Left ventricle myocardium inferior (tissue), 1 donor: ENCODE data around the gene DTL. TPM values are rescaled to one million over a fixed set of nuclear protein-coding genes. Genes with fewer than 3 reads are reported as not detected.

Source experiments
- DNase-seq: peaks from one replicate; pipeline ENCODE4 v3.0.0-alpha.2; 2020
- H3K27ac ChIP-seq: fragments of 200-600 bp; replicated peaks from 2 replicates; pipeline ENCODE4 v1.8.0; 2021
- H3K27me3 ChIP-seq: fragments of 200-600 bp; 2 replicates; pipeline ENCODE4 v1.8.0; 2021; ENCODE audit warnings: low read depth
- H3K36me3 ChIP-seq: fragments of 200-600 bp; 2 replicates; pipeline ENCODE4 v1.8.0; 2021
- H3K4me1 ChIP-seq: fragments of 200-600 bp; 2 replicates; pipeline ENCODE4 v1.8.0; 2021
- H3K4me3 ChIP-seq: fragments of 200-600 bp; 2 replicates; pipeline ENCODE4 v1.8.0; 2021; ENCODE audit warnings: mild to moderate bottlenecking, moderate library complexity
- H3K9me3 ChIP-seq: fragments of 200-600 bp; replicated peaks from 2 replicates; pipeline ENCODE4 v1.8.0; 2021
- CTCF ChIP-seq: fragments of 200-600 bp; IDR thresholded peaks from 2 replicates; pipeline ENCODE4 v1.8.0; 2021; ENCODE audit warnings: antibody characterized with exemption, mild to moderate bottlenecking, borderline replicate concordance
- intact Hi-C: fragments of 100-400 bp; cut with micrococcal nuclease; formaldehyde crosslinking; loops from one replicate; pipeline ENCODE4 v1.11.0; 2022
- total RNA-seq: library from RNA; stranded (reverse); fragmentation: NEBNext Ultra II Directional; extraction: Animal tissue kit (Norgen Biotek cat#: 25700); gene quantifications from one replicate; pipeline ENCODE4 v1.2.1, GENCODE V29; 2021
- donor health status: DM: no; HTN: yes; CAD: no; lungs with severe emphysema.

The DTL gene
- total RNA-seq, 1 donor from 2014 or later = 0.30 TPM

- DNase-seq = no peak
Observed at GRCh38 chr1:212139526-212140135, 104.1 kb downstream of the DTL start.

GRCh38 chr1:212141404-212141803, 105.9 kb downstream of the DTL start:
- Histone ChIP-seq H3K27me3 (no peaks in the 10 kb centered on the region), H3K27ac (no peak overlapping the region), H3K9me3 (no peaks in the 10 kb centered on the region), H3K4me1 (peaks cover 12% of the 10 kb centered on the region), H3K36me3 (no peaks in the 10 kb centered on the region), H3K4me3 (no peak overlapping the region)
- DNase-seq = no peak
- no peak for TF ChIP-seq CTCF
- intact Hi-C loops = no loop called here

More at GRCh38 chr1:212139526-212140135, 104.1 kb downstream of the DTL start:
- peaks cover 12% of the 10 kb centered on the region for H3K4me1 ChIP-seq
- H3K9me3 ChIP-seq = peaks cover 14% of the 10 kb centered on the region
- H3K4me3 ChIP-seq = no peak overlapping the region
- intact Hi-C loops = no loop called here
- no peaks in the 10 kb centered on the region for H3K36me3 ChIP-seq
- no peaks in the 10 kb centered on the region for H3K27me3 ChIP-seq
- TF ChIP-seq CTCF = no peak
- H3K27ac ChIP-seq = no peak overlapping the region

- intact Hi-C loops = no loop called here
- Histone ChIP-seq H3K27ac (no peak overlapping the region), H3K4me1 (peaks cover 12% of the 10 kb centered on the region), H3K4me3 (no peak overlapping the region), H3K27me3 (no peaks in the 10 kb centered on the region), H3K36me3 (no peaks in the 10 kb centered on the region), H3K9me3 (no peaks in the 10 kb centered on the region)
- no peak for TF ChIP-seq CTCF
- no peak for DNase-seq
Observed at GRCh38 chr1:212142883-212143530, 107.5 kb downstream of the DTL start.

DNA sequence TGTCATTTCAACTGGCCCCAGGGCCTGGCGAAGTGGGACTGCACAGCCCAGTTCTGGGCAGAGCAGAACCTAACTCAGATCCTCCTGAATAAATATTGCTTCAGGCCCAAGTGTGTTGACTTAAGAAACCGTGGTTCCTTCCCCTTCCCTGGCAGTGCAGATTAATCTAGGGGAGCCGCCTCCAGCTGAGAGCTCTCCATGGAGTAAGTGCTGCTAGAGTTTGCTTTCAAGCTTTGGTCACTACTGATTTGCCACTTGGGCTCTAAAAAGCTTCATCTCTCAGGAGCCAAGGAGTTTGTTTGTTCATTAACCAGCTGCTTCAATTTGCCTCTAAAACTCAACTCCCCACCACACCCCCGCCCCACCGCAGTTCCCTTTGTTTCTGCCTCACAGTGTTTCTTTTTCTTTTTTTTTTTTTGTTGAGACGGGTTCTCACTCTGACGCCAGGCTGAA, 112.1 kb downstream of the DTL start:
- no peak overlapping the region for H3K4me3 ChIP-seq
- DNase-seq = no peak
- no peak overlapping the region for H3K27ac ChIP-seq
- TF ChIP-seq CTCF = no peak
- H3K9me3 ChIP-seq = no peaks in the 10 kb centered on the region
- intact Hi-C loops = no loop called here
- peaks cover 10% of the 10 kb centered on the region for H3K4me1 ChIP-seq
- H3K36me3 ChIP-seq = no peaks in the 10 kb centered on the region
- H3K27me3 ChIP-seq = no peaks in the 10 kb centered on the region

DNA sequence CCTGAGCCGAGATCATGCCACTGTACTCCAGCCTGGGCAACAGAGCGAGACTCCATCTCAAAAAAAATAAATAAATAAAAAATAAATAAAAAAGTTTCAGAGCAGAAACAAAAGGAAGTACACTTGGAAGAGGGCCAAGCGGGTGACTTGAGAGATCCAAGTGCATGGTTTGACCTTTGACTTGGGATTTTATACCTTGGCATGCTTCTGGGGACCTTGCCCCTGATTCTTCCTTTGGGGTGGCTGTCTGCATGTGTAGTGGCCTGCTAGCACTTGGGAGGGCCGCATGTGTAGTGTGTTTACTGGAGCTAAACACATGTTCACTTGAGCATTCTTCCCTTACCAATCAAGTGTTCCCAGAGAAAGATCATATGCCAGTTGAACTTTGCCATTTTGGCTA, 114.0 kb downstream of the DTL start:
- Histone ChIP-seq H3K27ac (no peak overlapping the region), H3K4me3 (no peak overlapping the region), H3K36me3 (no peaks in the 10 kb centered on the region), H3K9me3 (peaks cover 5% of the 10 kb centered on the region), H3K27me3 (no peaks in the 10 kb centered on the region), H3K4me1 (peaks cover 15% of the 10 kb centered on the region)
- intact Hi-C loops = no loop called here
- TF ChIP-seq CTCF = no peak
- DNase-seq = no peak
